Measurements from ENCODE around the gene RAP1GAP2.

GRCh38 chr17:2905696-2906501 lies 109.7 kb downstream of the RAP1GAP2 start:
- TF ChIP-seq POLR2A (IDR thresholded peaks at IDR 0.05): no peak
- no peak for TF ChIP-seq CTCF (IDR thresholded peaks at IDR 0.05)
